Endothelial cell of umbilical vein (primary cell): ENCODE data around the gene ZFAND6. TPM values are rescaled to one million over a fixed set of nuclear protein-coding genes. Genes with fewer than 3 reads are reported as not detected.

ENCODE experiments used
- BruUV-seq: library from RNA; stranded (reverse); fragments of 400-500 nt; replicated peaks from 2 replicates; lab custom pipeline; 2021; lab: Mats Ljungman, UMichigan
- CTCF ChIA-PET: fragments of 300-600, 350-600 bp; sonication (Branson Sonifier 250); formaldehyde crosslinking; loops from one replicate; lab custom pipeline; 2021; ENCODE audit warnings: antibody characterized with exemption, inconsistent platforms; lab: Charles Lee
- POLR2A ChIA-PET: fragments of 300-600, 350-600 bp; sonication (Branson Sonifier 250); formaldehyde crosslinking; loops from one replicate; lab custom pipeline; 2021; ENCODE audit warnings: antibody characterized with exemption, inconsistent platforms; lab: Charles Lee
- DNase-seq: peaks from one replicate; pipeline ENCODE4 v3.0.0-alpha.2; 2011; ENCODE audit warnings: low read depth, low spot score
- FAIRE-seq: peaks from 2 replicates; lab custom pipeline; 2011; peaks lifted over from hg19 to GRCh38; lab: Jason Lieb, UNC
- H2AFZ ChIP-seq: 2 replicates; pipeline ENCODE4 v1.6.0; 2012; ENCODE audit warnings: low read depth, low read length, control low read depth, inconsistent platforms
- H3K27ac ChIP-seq: 2 replicates; pipeline ENCODE4 v1.5.1; 2011; ENCODE audit warnings: low read depth, mild to moderate bottlenecking, control low read depth, low read length, moderate library complexity; ENCODE audit not compliant: insufficient read depth
- H3K27me3 ChIP-seq, 2 experiments: 2 replicates each; pipeline versions ENCODE4 v1.6.0 to v1.6.1; 2011; ENCODE audit warnings: low read length in 2 of 2, mixed read lengths in 1 of 2; ENCODE audit not compliant: control insufficient read depth in 2 of 2, insufficient read depth in 2 of 2
- H3K36me3 ChIP-seq, 2 experiments: 2 replicates in 1 of 2; 3 replicates in 1 of 2; pipeline ENCODE4 v1.5.1; 2011; ENCODE audit warnings: low read length in 2 of 2, mild to moderate bottlenecking in 1 of 2, moderate library complexity in 1 of 2; ENCODE audit not compliant: control insufficient read depth in 2 of 2, insufficient read depth in 2 of 2; ENCODE audit errors: extremely low read depth in 1 of 2
- H3K4me1 ChIP-seq: 3 replicates; pipeline ENCODE4 v1.5.1; 2011; ENCODE audit warnings: mild to moderate bottlenecking, low read length; ENCODE audit not compliant: control insufficient read depth, insufficient read depth; ENCODE audit errors: extremely low read depth
- H3K4me2 ChIP-seq: 2 replicates; pipeline ENCODE4 v1.6.1; 2011; ENCODE audit warnings: low read length, control low read depth, mixed read lengths; ENCODE audit not compliant: insufficient read depth
- H3K4me3 ChIP-seq, 3 experiments: fragments of 200-600 bp in 1 of 3; sonication (generic), shearing (Covaris generic) in 1 of 3; replicated peaks in 1 of 3; 2 replicates each; pipeline ENCODE4 v1.5.1; 2011 to 2016; ENCODE audit warnings: control low read depth in 3 of 3, low read length in 3 of 3, mild to moderate bottlenecking in 2 of 3, inconsistent platforms in 1 of 3, low read depth in 1 of 3, moderate library complexity in 1 of 3; ENCODE audit not compliant: insufficient read depth in 1 of 3
- H3K79me2 ChIP-seq: 2 replicates; pipeline ENCODE4 v1.6.0; 2012; ENCODE audit warnings: low read length, inconsistent platforms; ENCODE audit not compliant: control insufficient read depth, insufficient read depth
- H3K9ac ChIP-seq: replicated peaks from 2 replicates; pipeline ENCODE3; 2011; ENCODE audit warnings: low read length, control low read depth; ENCODE audit not compliant: insufficient read depth; ENCODE audit errors: extremely low read depth
- H3K9me1 ChIP-seq: replicated peaks from 3 replicates; pipeline ENCODE4 v1.6.0; 2011; ENCODE audit warnings: mild to moderate bottlenecking, low read length; ENCODE audit not compliant: control insufficient read depth, insufficient read depth; ENCODE audit errors: extremely low read depth
- H3K9me3 ChIP-seq: replicated peaks from 2 replicates; pipeline ENCODE4 v1.5.1; 2012; ENCODE audit warnings: low read length, inconsistent platforms; ENCODE audit not compliant: control insufficient read depth, insufficient read depth
- H4K20me1 ChIP-seq: replicated peaks from 2 replicates; pipeline ENCODE3; 2011; ENCODE audit warnings: mild to moderate bottlenecking, low read length; ENCODE audit not compliant: control insufficient read depth, insufficient read depth; ENCODE audit errors: extremely low read depth
- EZH2 ChIP-seq: IDR thresholded peaks from 2 replicates; pipeline ENCODE4 v1.6.1; 2012; ENCODE audit warnings: borderline replicate concordance, low read depth, mild to moderate bottlenecking, moderate library complexity, low read length, inconsistent platforms; ENCODE audit not compliant: severe bottlenecking
- FOS ChIP-seq: IDR thresholded peaks from 2 replicates; pipeline ENCODE4 v1.6.1; 2011; ENCODE audit warnings: mild to moderate bottlenecking, low read length, moderate library complexity, borderline replicate concordance; ENCODE audit not compliant: insufficient read depth
- GATA2 ChIP-seq: IDR thresholded peaks from 2 replicates; pipeline ENCODE4 v1.7.0; 2011; ENCODE audit warnings: low read depth, mild to moderate bottlenecking, moderate library complexity, mixed read lengths, low read length; ENCODE audit not compliant: insufficient read length, insufficient read depth
- MYC ChIP-seq: IDR thresholded peaks from one replicate; pipeline ENCODE4 v1.6.1; 2011; ENCODE audit warnings: mild to moderate bottlenecking, low read depth, low read length
- POLR2A ChIP-seq: IDR thresholded peaks from 2 replicates; pipeline ENCODE4 v1.6.1; 2012; ENCODE audit warnings: low read depth, mild to moderate bottlenecking, control low read depth, low read length
- POLR2AphosphoS5 ChIP-seq: IDR thresholded peaks from 2 replicates; pipeline ENCODE4 v1.6.1; 2012; ENCODE audit warnings: low read depth, mild to moderate bottlenecking, control low read depth, low read length, moderate library complexity; ENCODE audit not compliant: insufficient read depth
- dilution Hi-C: fragments of 300-500 bp; cut with MboI; formaldehyde crosslinking; loops from one replicate; pipeline ENCODE4 v1.15.0; 2019; ENCODE audit warnings: low sequenced_read_pairs; ENCODE audit not compliant: extremely low pct_ligation_motif_present
- intact Hi-C: fragments of 100-400 bp; cut with micrococcal nuclease; formaldehyde crosslinking; loops from one replicate; pipeline ENCODE4 v1.10.0; 2022
- polyA plus RNA-seq, 4 experiments: library from polyadenylated mRNA; depleted of rRNA in 3 of 4; stranded (reverse) in 3 of 4; unstranded in 1 of 4; fragments of >200 nt; gene quantifications; 2 replicates each; pipeline versions ENCODE4 v1.2.1 to v1.2.3, GENCODE V29; 2011 to 2012; ENCODE audit warnings: missing spikeins in 1 of 4
- total RNA-seq: library from RNA; stranded (reverse); gene quantifications from 2 replicates; pipeline ENCODE4 v1.2.3, GENCODE V29; 2021
- TF ChIP-seq, protein P1 (sequence below), 2 donors: IDR thresholded peaks; 1 replicate in 1 of 2; 2 replicates in 1 of 2; pipeline ENCODE4 v1.5.1; 2011; ENCODE audit warnings: low read length in 2 of 2, mild to moderate bottlenecking in 2 of 2, moderate library complexity in 2 of 2, control low read depth in 1 of 2, inconsistent platforms in 1 of 2, low read depth in 1 of 2; ENCODE audit not compliant: insufficient read depth in 1 of 2; ENCODE audit errors: extremely low read depth in 1 of 2

The ZFAND6 gene
- total and polyA plus RNA-seq, 2 donors (not counting 3 experiments of a cell fraction or from before 2014, with no cell fraction given): 50.3 to 97.9 TPM

DNA sequence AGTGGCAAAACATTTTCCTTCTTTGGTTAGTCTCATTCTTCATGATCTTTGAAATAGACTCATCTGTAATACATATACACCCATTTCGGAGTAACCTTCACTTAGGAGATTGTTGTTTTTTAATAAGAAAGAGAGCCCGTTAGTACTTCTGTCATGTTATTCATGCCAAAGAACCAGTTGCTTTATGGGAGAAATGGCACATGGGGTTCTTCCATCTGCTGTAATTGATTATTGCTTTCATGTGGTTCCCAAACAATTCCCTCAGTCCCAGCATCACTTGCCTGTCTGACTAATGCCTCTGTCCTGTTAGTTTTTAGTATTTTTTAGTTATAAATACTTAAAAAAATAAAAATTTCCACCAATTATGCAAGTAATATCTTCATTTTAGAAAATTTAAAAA is 59.5 kb downstream of the ZFAND6 start:
- dilution Hi-C loops (no loop called here), intact Hi-C loops (no loop called here)
- Histone ChIP-seq H3K4me2 (no peak overlapping the region), H3K36me3 (peaks cover 0 to 6% of the 10 kb centered on the region in 2 experiments), H3K9me1 (no peaks in the 10 kb centered on the region), H3K9me3 (no peaks in the 10 kb centered on the region), H3K4me1 (no peaks in the 10 kb centered on the region), H3K27me3 (no peaks in the 10 kb centered on the region), H4K20me1 (peaks cover 9% of the 10 kb centered on the region), H3K27ac (no peak overlapping the region), H3K9ac (no peak overlapping the region), H3K4me3 (no peak overlapping the region), H2AFZ (no peak overlapping the region), H3K79me2 (peaks cover 23% of the 10 kb centered on the region)
- ChIA-PET CTCF (no interaction called here), POLR2A (no interaction called here)
- TF ChIP-seq, protein P1, sequence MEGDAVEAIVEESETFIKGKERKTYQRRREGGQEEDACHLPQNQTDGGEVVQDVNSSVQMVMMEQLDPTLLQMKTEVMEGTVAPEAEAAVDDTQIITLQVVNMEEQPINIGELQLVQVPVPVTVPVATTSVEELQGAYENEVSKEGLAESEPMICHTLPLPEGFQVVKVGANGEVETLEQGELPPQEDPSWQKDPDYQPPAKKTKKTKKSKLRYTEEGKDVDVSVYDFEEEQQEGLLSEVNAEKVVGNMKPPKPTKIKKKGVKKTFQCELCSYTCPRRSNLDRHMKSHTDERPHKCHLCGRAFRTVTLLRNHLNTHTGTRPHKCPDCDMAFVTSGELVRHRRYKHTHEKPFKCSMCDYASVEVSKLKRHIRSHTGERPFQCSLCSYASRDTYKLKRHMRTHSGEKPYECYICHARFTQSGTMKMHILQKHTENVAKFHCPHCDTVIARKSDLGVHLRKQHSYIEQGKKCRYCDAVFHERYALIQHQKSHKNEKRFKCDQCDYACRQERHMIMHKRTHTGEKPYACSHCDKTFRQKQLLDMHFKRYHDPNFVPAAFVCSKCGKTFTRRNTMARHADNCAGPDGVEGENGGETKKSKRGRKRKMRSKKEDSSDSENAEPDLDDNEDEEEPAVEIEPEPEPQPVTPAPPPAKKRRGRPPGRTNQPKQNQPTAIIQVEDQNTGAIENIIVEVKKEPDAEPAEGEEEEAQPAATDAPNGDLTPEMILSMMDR (IDR thresholded peaks at IDR 0.05; ENCODE audit: extremely low read depth in 1 of 2, insufficient read depth in 1 of 2, low read depth in 1 of 2, low read length in 2 of 2): no peak
- TF ChIP-seq MYC: no peak
- no peak for TF ChIP-seq POLR2A
- no peak for TF ChIP-seq EZH2
- TF ChIP-seq GATA2: no peak
- TF ChIP-seq FOS: no peak
- no peak for FAIRE-seq
- BruUV-seq: no TSS peak
- no peak for DNase-seq

DNA sequence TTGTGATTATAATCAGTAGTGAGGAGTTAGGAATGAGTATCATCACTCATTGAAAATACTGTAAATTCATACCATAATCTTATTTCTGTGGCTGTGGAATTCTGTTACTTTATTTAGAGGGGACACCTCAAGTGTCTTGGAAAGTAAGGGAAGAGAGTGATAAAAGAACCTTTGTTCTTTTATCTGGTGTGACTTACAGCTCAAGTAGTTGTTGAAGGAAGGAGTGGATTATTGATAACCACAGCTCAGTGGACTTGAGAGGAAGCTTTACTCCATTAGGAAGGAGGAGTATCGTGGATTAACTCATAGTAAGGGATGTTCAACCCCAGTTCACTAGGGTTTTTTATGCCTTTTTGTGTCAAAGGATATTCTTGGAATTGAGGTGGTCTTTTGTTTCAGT is 61.2 kb downstream of the ZFAND6 start:
- TF ChIP-seq POLR2AphosphoS5 (no peak), EZH2 (no peak), GATA2 (no peak)
- H3K9me3 ChIP-seq: no peaks in the 10 kb centered on the region
- FAIRE-seq (no peak), DNase-seq (no peak)
- ChIA-PET POLR2A (no interaction called here), CTCF (no interaction called here)
- dilution Hi-C loops (no loop called here), intact Hi-C loops (no loop called here)
- no peak overlapping the region for H3K27ac ChIP-seq
- no peak overlapping the region for H3K9ac ChIP-seq
- no peak overlapping the region for H3K4me3 ChIP-seq
- H3K4me1 ChIP-seq: no peaks in the 10 kb centered on the region
- peaks cover 2 to 6% of the 10 kb centered on the region in 2 experiments for H3K36me3 ChIP-seq
- H3K27me3 ChIP-seq: no peaks in the 10 kb centered on the region
- H3K79me2 ChIP-seq: peaks cover 14% of the 10 kb centered on the region
- no peaks in the 10 kb centered on the region for H3K9me1 ChIP-seq
- H4K20me1 ChIP-seq: peaks cover 2% of the 10 kb centered on the region
- BruUV-seq: no TSS peak
- no peak overlapping the region for H2AFZ ChIP-seq
- no peak overlapping the region for H3K4me2 ChIP-seq
